ENCODE data around the gene BCL2L11. TPM values are rescaled to one million over a fixed set of nuclear protein-coding genes. Genes with fewer than 3 reads are reported as not detected.

The BCL2L11 gene
- total RNA-seq, 4 donors from 2014 or later, result 8.8 to 41.8 (median 36.1) TPM

DNA sequence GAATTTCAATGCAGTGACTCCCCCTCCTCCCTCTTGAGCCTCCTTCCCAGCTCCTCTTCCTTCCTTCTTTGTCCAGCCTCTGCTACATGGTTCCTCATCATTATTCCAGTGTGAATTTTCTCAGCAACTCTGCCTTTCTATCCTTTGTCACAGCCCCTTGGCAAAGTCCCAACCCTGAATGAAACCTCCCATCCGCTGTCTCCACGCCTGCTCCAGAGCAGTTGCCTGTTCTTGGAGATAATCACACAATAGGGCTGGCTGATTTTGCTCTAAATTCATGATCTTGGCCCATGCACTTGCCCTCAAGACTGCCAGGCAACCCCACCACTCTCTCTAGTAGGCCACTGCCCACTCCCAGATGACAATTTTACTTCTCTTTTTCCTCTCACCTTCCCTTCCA lies 61.4 kb downstream of the BCL2L11 start:
- no peak for DNase-seq

DNA sequence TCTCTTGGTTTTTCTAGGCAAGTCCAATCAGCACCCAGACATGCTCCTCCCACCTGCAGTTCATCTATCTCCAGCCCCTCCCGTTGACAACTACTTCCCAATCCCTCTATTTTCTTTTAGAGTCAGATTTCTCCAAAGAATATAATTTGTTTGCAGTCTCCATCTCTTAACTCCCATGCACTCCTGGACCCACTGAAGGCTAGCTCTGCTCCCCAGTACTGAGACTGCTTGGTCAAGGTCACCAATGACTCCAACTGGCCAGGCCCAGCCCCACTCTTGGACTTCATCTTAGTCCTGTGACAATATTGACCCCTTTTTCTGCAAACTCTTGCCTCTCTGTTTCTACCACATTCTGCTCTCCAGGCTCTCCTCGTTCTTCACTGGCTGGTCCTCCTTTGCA lies 62.0 kb downstream of the BCL2L11 start:
- intact Hi-C loops (cut with DNase I; ENCODE audit: low total_unique reads), result no loop called here
- no peaks in the 10 kb centered on the region for H3K36me3 ChIP-seq
- DNase-seq, result no peak
- peaks cover 13 to 57% (median 40%) of the 10 kb centered on the region in 4 donors for H3K4me1 ChIP-seq
- WGBS, 2 donors (ENCODE audit: low coverage in 1 of 2), result 64 to 100% methylated on average over 1 to 2 of the region's 2 CpGs
- H3K9me3 ChIP-seq, result no peaks in the 10 kb centered on the region
- in situ Hi-C loops (cut with MboI; ENCODE audit: low pct_ligation_motif_present in 1 of 4, low pct_unique_long_range_greater_than_20kb in 1 of 4, low sequenced_read_pairs in 3 of 4), result no loop called here
- no peak for TF ChIP-seq POLR2AphosphoS5 (IDR thresholded peaks at IDR 0.05)
- TF ChIP-seq, protein P1, sequence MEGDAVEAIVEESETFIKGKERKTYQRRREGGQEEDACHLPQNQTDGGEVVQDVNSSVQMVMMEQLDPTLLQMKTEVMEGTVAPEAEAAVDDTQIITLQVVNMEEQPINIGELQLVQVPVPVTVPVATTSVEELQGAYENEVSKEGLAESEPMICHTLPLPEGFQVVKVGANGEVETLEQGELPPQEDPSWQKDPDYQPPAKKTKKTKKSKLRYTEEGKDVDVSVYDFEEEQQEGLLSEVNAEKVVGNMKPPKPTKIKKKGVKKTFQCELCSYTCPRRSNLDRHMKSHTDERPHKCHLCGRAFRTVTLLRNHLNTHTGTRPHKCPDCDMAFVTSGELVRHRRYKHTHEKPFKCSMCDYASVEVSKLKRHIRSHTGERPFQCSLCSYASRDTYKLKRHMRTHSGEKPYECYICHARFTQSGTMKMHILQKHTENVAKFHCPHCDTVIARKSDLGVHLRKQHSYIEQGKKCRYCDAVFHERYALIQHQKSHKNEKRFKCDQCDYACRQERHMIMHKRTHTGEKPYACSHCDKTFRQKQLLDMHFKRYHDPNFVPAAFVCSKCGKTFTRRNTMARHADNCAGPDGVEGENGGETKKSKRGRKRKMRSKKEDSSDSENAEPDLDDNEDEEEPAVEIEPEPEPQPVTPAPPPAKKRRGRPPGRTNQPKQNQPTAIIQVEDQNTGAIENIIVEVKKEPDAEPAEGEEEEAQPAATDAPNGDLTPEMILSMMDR (IDR thresholded peaks at IDR 0.05), result no peak
- no peak for TF ChIP-seq POLR2A (IDR thresholded peaks at IDR 0.05)
- TF ChIP-seq EP300 (IDR thresholded peaks at IDR 0.05; ENCODE audit: low read depth), result no peak
- no peaks in the 10 kb centered on the region for H3K27me3 ChIP-seq
- no peak overlapping the region for H3K27ac ChIP-seq
- no peak overlapping the region for H3K4me3 ChIP-seq

More for the DNA sequence above, 61.4 kb downstream of the BCL2L11 start:
- Histone ChIP-seq H3K27me3 (no peaks in the 10 kb centered on the region), H3K9me3 (no peaks in the 10 kb centered on the region), H3K36me3 (no peaks in the 10 kb centered on the region), H3K4me3 (no peak overlapping the region), H3K4me1 (peaks cover 13 to 59% (median 42%) of the 10 kb centered on the region in 4 donors), H3K27ac (no peak overlapping the region)
- in situ Hi-C loops (cut with MboI; ENCODE audit: low pct_ligation_motif_present in 1 of 4, low pct_unique_long_range_greater_than_20kb in 1 of 4, low sequenced_read_pairs in 3 of 4), result no loop called here
- intact Hi-C loops (cut with DNase I; ENCODE audit: low total_unique reads), result no loop called here
- TF ChIP-seq POLR2AphosphoS5 (IDR thresholded peaks at IDR 0.05) (no peak), EP300 (IDR thresholded peaks at IDR 0.05; ENCODE audit: low read depth) (no peak), POLR2A (IDR thresholded peaks at IDR 0.05) (no peak)
- TF ChIP-seq, protein P1 (IDR thresholded peaks at IDR 0.05), result no peak
- 67% methylated on average over 2 of the region's 2 CpGs; no CpG with 5 or more reads in 1 of the 2 donors for WGBS, 2 donors (ENCODE audit: low coverage in 1 of 2)

DNA sequence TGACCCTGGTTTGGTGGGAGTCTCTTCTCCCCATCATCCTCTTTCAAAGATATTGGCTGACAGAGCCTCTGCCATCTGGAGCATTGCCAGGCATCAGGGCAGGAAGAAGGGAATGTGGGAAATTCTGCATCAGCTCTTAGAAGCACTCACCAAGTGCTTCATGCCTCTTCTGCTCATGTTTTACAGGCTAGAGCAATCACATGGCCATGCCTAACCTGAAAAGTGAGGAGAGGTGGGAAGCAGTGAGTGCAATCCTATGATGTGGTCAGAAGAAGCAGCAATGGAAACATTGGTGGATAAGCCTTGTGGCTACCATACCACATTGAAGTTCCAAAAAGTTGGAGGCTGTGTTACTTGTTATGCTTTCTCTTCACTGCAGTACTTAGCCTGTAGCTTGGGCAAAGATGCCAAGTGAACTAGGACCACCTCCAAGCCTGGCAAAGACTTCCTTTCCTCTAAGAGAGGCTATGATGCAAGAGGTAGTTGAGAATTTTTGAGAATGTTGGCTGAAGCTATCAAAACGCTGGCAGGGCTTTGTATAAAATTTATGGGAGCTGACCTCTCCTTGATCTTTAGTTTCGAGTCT lies 64.1 kb downstream of the BCL2L11 start:
- TF ChIP-seq, protein P1 (IDR thresholded peaks at IDR 0.05), result no peak
- TF ChIP-seq POLR2A (IDR thresholded peaks at IDR 0.05) (no peak), POLR2AphosphoS5 (IDR thresholded peaks at IDR 0.05) (no peak), EP300 (IDR thresholded peaks at IDR 0.05; ENCODE audit: low read depth) (no peak)
- peak overlapping the region; percentile 5 to 60 (median 39) for H3K27ac ChIP-seq
- H3K27me3 ChIP-seq, result no peaks in the 10 kb centered on the region
- DNase-seq, result no peak
- intact Hi-C loops (cut with DNase I; ENCODE audit: low total_unique reads), result no loop called here
- no peaks in the 10 kb centered on the region for H3K9me3 ChIP-seq
- H3K4me3 ChIP-seq, result no peak overlapping the region
- in situ Hi-C loops (cut with MboI; ENCODE audit: low pct_ligation_motif_present in 1 of 4, low pct_unique_long_range_greater_than_20kb in 1 of 4, low sequenced_read_pairs in 3 of 4), result no loop called here
- peaks cover 4 to 36% (median 25%) of the 10 kb centered on the region in 4 donors for H3K4me1 ChIP-seq
- H3K36me3 ChIP-seq, result no peaks in the 10 kb centered on the region
- 0 to 47% methylated on average over 1 to 2 of the region's 2 CpGs for WGBS, 2 donors (ENCODE audit: low coverage in 1 of 2)

DNA sequence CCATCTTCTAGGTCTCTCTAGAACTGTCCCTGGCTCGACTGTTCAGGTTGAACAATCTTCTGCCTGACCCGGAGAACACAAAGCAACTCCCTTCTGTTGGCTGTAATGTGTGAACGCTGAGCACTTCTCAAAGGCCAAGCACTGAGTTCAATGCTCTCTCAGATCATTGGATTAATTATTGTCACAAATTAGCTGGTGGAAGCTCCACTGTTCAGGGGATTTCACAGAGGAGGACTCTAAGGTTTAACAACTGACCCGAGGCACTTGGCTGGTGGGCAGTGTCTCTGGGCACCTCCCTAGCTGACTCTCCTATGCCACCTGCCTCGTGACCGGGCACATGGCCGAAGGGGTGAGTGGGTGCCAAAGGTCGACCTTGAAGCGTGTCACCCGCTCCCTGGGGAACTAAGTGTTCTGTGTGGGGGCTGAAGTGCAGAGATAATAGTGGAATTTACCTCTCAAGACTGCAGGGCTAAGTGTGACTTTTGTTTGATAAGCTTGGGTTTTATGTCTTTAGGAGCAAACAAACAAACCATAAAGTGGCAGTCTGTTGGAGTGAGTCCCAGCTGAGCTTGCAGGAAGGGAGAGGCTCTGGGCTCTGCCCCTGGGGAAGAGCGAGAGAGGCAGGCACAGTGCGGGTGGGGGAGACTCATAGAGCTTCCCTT lies 64.8 kb downstream of the BCL2L11 start:
- TF ChIP-seq POLR2AphosphoS5 (IDR thresholded peaks at IDR 0.05), result peak in 2 of 3 donors; percentile 85
- no peak for TF ChIP-seq POLR2A (IDR thresholded peaks at IDR 0.05)
- peak; percentile 94 for TF ChIP-seq EP300 (IDR thresholded peaks at IDR 0.05; ENCODE audit: low read depth)
- TF ChIP-seq, protein P1 (IDR thresholded peaks at IDR 0.05), result peak in 1 of 5 experiments; percentile 10
- intact Hi-C loops (cut with DNase I; ENCODE audit: low total_unique reads), result no loop called here
- H3K4me1 ChIP-seq, result peaks cover 4 to 35% (median 25%) of the 10 kb centered on the region in 4 donors
- WGBS, 2 donors (ENCODE audit: low coverage in 1 of 2), result 18 to 49% methylated on average over 2 to 12 of the region's 12 CpGs
- no peaks in the 10 kb centered on the region for H3K9me3 ChIP-seq
- H3K27me3 ChIP-seq, result no peaks in the 10 kb centered on the region
- in situ Hi-C loops (cut with MboI; ENCODE audit: low pct_ligation_motif_present in 1 of 4, low pct_unique_long_range_greater_than_20kb in 1 of 4, low sequenced_read_pairs in 3 of 4), result no loop called here
- H3K4me3 ChIP-seq, result no peak overlapping the region
- peak overlapping the region; percentile 5 to 60 (median 49) for H3K27ac ChIP-seq
- H3K36me3 ChIP-seq, result no peaks in the 10 kb centered on the region
- DNase-seq, result peak; percentile 88

Measured in transverse colon (tissue), 4 donors.